HPDE6-E6E7 (cell line): ENCODE measurements around the gene S100A4.

Experiments
- DNase-seq: peaks from one replicate; pipeline ENCODE4 v3.0.0; 2011; ENCODE audit warnings: missing footprints; ENCODE audit errors: extremely low spot score

The S100A4 gene

GRCh38 chr1:153507926-153508583 is 37.6 kb downstream of the S100A4 start:
- DNase-seq, result no peak

DNA sequence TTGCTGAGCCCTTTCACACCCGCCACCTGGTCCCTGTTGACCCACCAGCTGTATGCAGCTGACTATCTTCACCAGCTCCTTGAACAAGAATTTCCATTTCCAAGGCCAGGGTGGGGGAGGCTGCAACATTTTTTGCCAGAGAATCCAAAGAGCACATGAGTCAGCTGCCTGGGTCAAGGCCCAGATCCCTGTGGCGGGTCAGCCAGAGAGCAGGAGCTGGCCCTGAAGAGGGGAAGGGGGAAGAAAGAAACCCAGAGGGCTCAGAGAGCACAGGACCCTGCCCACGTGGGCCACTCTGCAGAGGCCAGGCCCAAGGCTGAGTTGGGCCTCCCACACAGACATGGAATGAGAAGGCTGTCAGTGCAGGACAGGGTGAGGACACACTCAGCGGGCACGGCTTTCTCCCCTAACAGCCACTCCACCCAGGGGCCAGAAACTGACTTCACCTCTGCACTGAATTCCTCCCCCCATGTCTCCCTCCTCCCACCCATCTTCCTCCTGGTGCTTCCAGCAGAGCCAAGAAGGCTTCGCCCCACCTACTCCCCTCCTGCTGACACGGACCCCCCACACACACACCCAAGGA is 38.7 kb downstream of the S100A4 start:
- no peak for DNase-seq

- DNase-seq, result no peak
Measured at GRCh38 chr1:153506386-153506785, 39.2 kb downstream of the S100A4 start.

GRCh38 chr1:153505576-153505975 is 40.0 kb downstream of the S100A4 start:
- DNase-seq, result no peak

- DNase-seq, result no peak
Measured at GRCh38 chr1:153503766-153504165, 41.8 kb downstream of the S100A4 start.

DNA sequence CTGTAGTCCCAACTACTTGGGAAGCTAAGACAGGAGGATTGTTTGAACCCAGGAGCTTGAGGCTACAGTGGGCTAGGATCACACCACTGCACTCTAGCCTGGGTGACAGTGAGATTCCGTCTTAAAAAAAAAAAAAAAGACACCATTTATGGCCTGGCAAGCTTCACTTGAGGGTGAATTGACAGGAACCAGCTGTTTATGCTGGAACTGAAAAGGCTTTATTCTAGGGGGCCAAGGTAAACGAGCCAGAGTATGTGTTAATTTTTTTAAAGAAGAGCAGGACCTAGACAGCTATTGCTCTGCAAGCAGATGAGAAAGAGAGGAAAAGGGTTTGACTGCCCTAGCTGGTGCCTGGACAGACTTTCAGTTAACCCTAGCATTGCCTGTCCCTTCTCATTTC is 46.9 kb downstream of the S100A4 start:
- DNase-seq, result no peak

- no peak for DNase-seq
Measured at GRCh38 chr1:153495536-153495935, 50.1 kb downstream of the S100A4 start.

DNA sequence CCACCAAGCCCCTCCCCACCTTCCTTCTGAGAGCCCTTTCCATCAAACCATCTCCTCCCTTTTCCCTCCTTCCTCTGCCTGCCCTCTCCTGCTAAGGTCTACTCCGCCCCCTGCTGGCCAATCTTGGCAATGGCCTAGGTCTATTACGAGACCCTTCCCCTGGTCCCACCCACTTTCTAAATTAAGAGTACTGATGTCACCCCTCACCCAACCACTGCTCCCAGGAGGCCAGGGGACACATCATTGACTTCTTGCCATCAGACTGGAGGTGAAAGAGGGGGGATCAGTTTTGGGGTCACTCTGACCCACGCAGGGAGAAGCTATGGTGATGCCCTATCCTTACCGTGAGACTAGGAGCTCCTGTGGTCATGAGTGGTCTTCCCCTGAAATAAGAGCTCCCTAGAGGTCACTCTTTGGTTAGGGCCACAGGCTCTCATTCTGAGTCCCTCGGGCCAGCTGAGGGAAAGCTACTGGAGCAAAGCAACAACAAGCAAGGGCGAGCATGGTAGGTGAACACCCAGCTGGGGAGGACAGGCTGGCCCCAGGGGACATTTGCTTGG is 50.5 kb downstream of the S100A4 start:
- DNase-seq, result no peak
